GM10266 (cell line): ENCODE results near the gene MTHFS.

Experiments
- DNase-seq: peaks from one replicate; pipeline ENCODE4 v3.0.0; 2012; ENCODE audit errors: extremely low spot score
- CTCF ChIP-seq: IDR thresholded peaks from 2 replicates; pipeline ENCODE4 v1.5.1; 2012; ENCODE audit warnings: mild to moderate bottlenecking, low read depth; ENCODE audit not compliant: control insufficient read depth, insufficient read depth; ENCODE audit errors: missing control alignments

MTHFS gene

DNA sequence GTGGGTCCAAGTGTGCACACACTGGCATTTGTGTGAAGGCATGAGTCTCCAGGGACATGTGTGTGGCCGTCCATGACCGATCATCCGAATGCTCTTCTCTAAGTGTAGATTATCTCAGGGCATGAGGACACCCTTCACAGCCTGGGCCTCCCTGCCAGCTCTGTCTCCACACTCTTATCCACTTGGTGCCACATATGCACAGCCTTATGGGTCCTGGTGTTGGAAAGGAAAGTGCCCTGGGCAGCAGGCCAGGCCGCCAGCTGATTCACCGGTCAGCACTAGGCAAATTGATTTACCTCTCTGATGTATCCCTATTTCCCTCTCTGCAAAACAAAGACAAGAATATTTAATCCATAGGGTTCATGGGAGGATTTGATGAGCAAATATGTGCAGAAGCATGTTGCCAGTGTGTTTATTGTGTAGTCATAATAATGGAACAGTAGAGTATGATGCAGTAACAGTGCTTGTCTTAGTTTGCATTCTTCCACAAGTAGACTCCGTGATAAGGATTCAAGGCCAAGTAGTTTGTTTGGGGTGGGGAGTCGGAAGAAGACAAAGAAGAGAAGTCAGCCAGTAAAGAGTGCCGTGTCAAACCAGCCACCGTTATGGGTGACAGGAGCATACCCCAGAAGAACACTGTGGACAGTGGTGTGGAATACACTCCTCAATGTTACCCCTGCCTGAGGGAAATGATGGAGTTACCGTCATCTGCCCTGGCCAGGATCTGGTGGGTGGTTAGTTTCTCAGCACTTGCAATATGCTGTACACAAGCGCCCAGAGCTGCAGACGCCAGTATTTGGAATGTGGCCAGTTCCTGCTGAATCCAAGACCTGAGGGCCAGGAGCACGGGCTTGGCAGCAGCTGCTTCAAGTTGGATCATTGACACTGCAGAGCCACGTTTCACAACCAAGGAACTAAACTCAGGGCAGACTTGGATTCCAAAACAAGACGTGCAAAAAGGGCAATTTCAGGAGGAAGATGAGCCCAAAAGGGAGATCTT, 85.1 kb downstream of the MTHFS start:
- no peak for TF ChIP-seq CTCF
- no peak for DNase-seq

- DNase-seq: no peak
- TF ChIP-seq CTCF: no peak
Measured at GRCh38 chr15:79804838-79805237, 92.0 kb downstream of the MTHFS start.

GRCh38 chr15:79798311-79798710, 98.5 kb downstream of the MTHFS start:
- no peak for TF ChIP-seq CTCF
- DNase-seq: no peak
